HG03064 (cell line): ENCODE data around the gene KDR.

Experiments
- ATAC-seq: cut with Tn5 transposase; IDR thresholded peaks from one replicate; pipeline ENCODE4 v1.9.1; 2021; ENCODE audit warnings: low read depth; ENCODE audit not compliant: unreplicated experiment

Gene KDR

DNA sequence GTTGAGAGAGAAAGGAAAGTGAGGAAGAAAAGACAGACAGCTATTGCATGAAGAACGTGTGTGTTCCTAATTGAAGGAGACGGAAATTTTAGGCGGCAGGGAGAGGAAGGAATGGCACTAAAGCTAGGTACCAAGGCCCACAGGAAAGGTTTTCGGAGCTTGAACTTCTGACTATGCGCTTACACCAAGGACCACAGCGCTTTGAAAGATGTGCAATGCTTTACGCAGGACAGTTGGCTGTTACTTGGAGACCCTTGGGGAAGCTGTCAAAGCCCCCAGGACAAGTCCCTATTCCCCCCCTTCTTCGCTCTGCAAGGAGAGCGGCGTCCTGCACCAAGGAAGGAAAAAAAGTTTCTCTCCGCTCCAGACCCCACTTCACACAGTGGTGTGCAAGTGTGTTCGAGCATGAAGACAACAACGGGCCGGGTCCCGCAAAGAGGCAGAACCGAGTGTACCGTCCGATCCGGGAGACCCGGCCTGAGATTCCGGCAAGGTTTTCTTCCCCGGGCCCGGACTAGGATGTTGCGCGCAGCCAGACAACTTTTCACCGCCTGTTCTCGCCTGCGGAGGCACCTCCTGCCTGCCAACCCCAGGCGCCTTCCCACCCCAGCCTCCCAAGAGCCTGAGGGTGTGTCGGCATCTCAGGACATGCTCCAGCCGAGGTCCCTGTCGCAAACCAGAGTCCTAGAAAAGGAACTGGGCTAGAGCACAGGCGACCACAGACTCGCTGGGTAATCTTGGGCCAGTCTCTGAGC lies 896 bp downstream of the KDR start:
- no peak for ATAC-seq

DNA sequence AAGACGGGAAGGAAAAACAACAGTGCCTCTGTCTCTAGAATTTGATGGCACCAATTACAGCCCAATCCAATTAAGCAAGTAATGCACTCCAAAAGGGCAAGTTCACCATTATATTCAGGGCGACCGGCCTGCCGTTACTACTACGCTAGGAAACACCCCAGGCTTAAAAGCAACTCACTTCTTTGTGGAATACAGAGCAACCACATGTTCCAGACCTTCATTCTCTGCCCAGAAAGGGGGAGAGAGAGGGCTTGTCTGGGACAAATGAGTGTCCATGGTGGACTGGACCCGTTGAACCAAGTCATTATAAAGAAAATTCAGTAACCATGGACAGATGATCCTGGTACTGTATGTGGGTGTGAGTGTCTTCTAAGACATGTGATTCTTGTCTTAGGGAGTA lies 1.6 kb downstream of the KDR start:
- ATAC-seq = no peak

- ATAC-seq = no peak
These were observed 3.2 kb downstream of the KDR start for GRCh38 chr4:55122235-55122634.

- no peak for ATAC-seq
These were observed 4.1 kb downstream of the KDR start for GRCh38 chr4:55121246-55121645.

- ATAC-seq = no peak
These were observed 7.0 kb downstream of the KDR start for GRCh38 chr4:55118397-55118796.

GRCh38 chr4:55117511-55117910 lies 7.9 kb downstream of the KDR start:
- ATAC-seq = no peak

DNA sequence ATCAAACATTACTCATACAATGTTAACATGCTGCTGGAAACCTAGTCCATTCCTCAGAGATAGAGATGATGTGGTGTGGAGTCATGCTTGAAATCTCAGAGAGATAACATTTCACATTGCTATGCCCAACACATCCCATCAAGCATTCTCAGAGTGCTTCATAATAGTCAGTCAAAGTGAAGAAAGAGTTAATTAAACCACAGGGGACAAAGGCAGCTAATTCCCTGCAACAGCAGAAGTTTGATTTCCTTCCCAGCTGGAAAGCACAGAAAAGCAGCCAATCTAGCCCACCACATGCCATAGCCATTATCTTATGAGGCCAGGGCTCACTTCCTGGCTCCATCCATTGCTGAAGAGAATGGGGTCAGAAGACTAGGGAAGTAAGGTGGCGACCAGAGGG lies 8.9 kb downstream of the KDR start:
- ATAC-seq = no peak

GRCh38 chr4:55111601-55112000 lies 13.8 kb downstream of the KDR start:
- ATAC-seq = no peak

DNA sequence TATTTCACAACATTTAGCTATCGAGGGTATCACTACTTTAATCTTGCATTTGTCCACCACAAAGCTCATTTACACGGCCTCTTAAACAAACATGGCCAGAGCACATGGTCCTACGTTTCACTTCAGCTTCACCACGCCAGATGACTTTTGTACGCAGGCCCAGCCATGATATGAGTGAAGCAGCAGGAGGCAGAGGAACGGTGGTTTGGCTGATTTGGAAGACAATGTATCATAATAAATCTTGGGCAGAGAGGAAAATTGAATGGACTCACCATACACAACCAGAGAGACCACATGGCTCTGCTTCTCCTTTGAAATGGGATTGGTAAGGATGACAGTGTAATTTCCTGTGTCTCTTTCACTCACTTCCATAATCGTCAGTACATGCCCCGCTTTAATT lies 15.3 kb downstream of the KDR start:
- no peak for ATAC-seq

DNA sequence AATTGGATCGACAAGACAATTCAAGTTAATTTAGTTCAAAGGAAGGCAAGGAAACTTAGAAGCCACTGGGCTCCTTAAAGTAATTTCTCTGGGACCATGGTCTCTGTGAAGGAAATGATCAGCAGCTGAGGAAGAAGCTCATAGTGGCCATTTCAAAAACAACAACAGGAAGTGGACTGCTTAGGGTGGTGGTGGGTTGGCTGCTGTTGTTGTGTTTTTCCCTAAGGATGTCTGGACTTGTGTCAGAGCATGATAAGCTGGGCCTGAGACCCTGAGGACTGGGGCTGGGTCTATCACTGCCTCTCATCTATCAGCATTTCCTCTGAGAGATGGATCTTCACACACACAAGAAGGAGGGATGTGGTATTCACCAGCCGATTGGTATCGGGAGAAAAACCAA lies 18.3 kb downstream of the KDR start:
- no peak for ATAC-seq

GRCh38 chr4:55103224-55103623 lies 22.2 kb downstream of the KDR start:
- ATAC-seq = no peak

GRCh38 chr4:55099816-55100215 lies 25.6 kb downstream of the KDR start:
- no peak for ATAC-seq

GRCh38 chr4:55098456-55099204 lies 26.8 kb downstream of the KDR start:
- ATAC-seq = no peak

DNA sequence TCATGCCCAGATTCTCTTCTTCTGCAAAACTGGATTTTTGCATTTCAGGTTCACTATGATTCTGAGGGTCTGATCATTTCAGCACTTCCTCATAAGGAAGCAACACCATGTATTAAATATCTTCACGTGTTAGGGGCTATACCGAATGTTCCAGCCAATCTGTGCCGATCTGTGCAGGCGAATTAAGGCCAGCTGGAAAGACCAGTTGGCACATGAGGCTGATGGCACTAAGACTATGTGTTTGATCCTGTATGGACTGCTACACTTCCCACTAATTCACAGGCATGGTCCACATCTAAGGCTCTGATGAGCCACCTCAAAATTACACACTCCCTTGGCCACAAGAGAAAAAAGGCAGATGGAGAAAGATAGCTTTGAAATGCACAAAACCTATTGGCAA lies 28.8 kb downstream of the KDR start:
- no peak for ATAC-seq

DNA sequence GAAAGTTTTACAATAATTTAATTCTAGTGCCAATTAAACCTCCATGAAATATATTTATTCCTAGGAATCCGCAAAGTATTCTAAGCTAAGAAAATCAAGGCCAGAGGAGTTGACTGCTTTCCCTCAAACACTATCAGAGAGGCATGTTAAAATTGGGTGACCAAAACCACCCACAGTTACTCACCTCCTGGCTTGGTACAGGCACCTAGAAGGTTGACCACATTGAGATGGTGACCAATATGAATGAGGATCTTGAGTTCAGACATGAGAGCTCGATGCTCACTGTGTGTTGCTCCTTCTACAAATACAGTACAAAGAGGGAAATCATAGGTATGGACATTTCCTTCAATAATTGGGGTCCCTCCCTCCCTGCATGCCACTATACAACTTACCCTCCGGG lies 29.4 kb downstream of the KDR start:
- ATAC-seq = no peak

GRCh38 chr4:55092504-55092903 lies 32.9 kb downstream of the KDR start:
- no peak for ATAC-seq

GRCh38 chr4:55089916-55090315 lies 35.5 kb downstream of the KDR start:
- ATAC-seq = no peak

GRCh38 chr4:55087913-55088260 lies 37.5 kb downstream of the KDR start:
- ATAC-seq = no peak

GRCh38 chr4:55087009-55087912 lies 38.1 kb downstream of the KDR start:
- ATAC-seq = no peak

GRCh38 chr4:55086578-55086977 lies 38.8 kb downstream of the KDR start:
- no peak for ATAC-seq

- ATAC-seq = no peak
These were observed 41.7 kb downstream of the KDR start for GRCh38 chr4:55083735-55084134.
